Naive thymus-derived CD4-positive, alpha-beta T cell (primary cell): ENCODE data around the gene TSC22D2. TPM values are rescaled to one million over a fixed set of nuclear protein-coding genes. Genes with fewer than 3 reads are reported as not detected.

ENCODE experiments used
- ATAC-seq: fragments of 150-1000 bp; cut with Tn5 transposase; 2 replicates; pipeline ENCODE4 v1.10.0; 2021; ENCODE audit warnings: mild to moderate bottlenecking, moderate library complexity
- CTCF ChIA-PET: fragments of 350-600 bp; sonication (Branson Sonifier 250); formaldehyde crosslinking; loops from one replicate; lab custom pipeline; 2021; ENCODE audit warnings: antibody characterized with exemption; lab: Charles Lee
- POLR2A ChIA-PET: fragments of 350-600 bp; sonication (Branson Sonifier 250); formaldehyde crosslinking; loops from one replicate; lab custom pipeline; 2021; ENCODE audit warnings: antibody characterized with exemption, inconsistent platforms; lab: Charles Lee
- DNase-seq, 9 donors: peaks; one replicate each; pipeline versions ENCODE4 v3.0.0 to v3.0.0-alpha.2; 2020 to 2022; ENCODE audit warnings: mixed read lengths in 1 of 9
- H3K27ac ChIP-seq: one replicate; pipeline ENCODE4 v1.7.0; 2013; ENCODE audit warnings: mild to moderate bottlenecking, low read depth, low read length, moderate library complexity
- H3K27me3 ChIP-seq, 2 donors: one replicate each; pipeline ENCODE4 v1.7.0; 2013; ENCODE audit warnings: low read length in 2 of 2, mild to moderate bottlenecking in 2 of 2, moderate library complexity in 2 of 2; ENCODE audit not compliant: control insufficient read depth in 2 of 2, insufficient read depth in 2 of 2
- H3K36me3 ChIP-seq, 3 experiments: 1 replicate in 2 of 3; 2 replicates in 1 of 3; pipeline ENCODE4 v1.7.0; 2013; ENCODE audit warnings: low read length in 3 of 3, mild to moderate bottlenecking in 3 of 3, moderate library complexity in 1 of 3; ENCODE audit not compliant: insufficient read depth in 3 of 3, control insufficient read depth in 2 of 3
- H3K4me1 ChIP-seq, 2 donors: one replicate each; pipeline ENCODE4 v1.7.0; 2013; ENCODE audit warnings: low read length in 2 of 2, mild to moderate bottlenecking in 2 of 2, moderate library complexity in 1 of 2; ENCODE audit not compliant: control insufficient read depth in 2 of 2, insufficient read depth in 2 of 2
- H3K4me3 ChIP-seq: 2 replicates; pipeline ENCODE4 v1.7.0; 2013; ENCODE audit warnings: mild to moderate bottlenecking, low read length
- H3K9me3 ChIP-seq, 3 experiments: 1 replicate in 2 of 3; 2 replicates in 1 of 3; pipeline ENCODE4 v1.7.0; 2013; ENCODE audit warnings: low read length in 3 of 3; ENCODE audit not compliant: control insufficient read depth in 2 of 3
- H3K27ac Mint-ChIP-seq, 9 donors: one replicate each; pipeline ENCODE4 v1.8.0; 2020 to 2022; ENCODE audit warnings: mixed read lengths in 9 of 9, mild to moderate bottlenecking in 8 of 9, moderate library complexity in 5 of 9, inconsistent platforms in 2 of 9
- H3K27me3 Mint-ChIP-seq, 5 donors: one replicate each; pipeline ENCODE4 v1.8.0; 2021 to 2022; ENCODE audit warnings: mixed read lengths in 5 of 5, mild to moderate bottlenecking in 1 of 5
- H3K36me3 Mint-ChIP-seq, 5 donors: one replicate each; pipeline ENCODE4 v1.8.0; 2020 to 2022; ENCODE audit warnings: mixed read lengths in 5 of 5, mild to moderate bottlenecking in 3 of 5, inconsistent platforms in 1 of 5
- H3K4me1 Mint-ChIP-seq, 7 donors: one replicate each; pipeline ENCODE4 v1.8.0; 2020 to 2022; ENCODE audit warnings: mixed read lengths in 7 of 7, mild to moderate bottlenecking in 3 of 7, inconsistent platforms in 1 of 7
- H3K4me3 Mint-ChIP-seq, 10 donors: one replicate each; pipeline ENCODE4 v1.8.0; 2020 to 2022; ENCODE audit warnings: mild to moderate bottlenecking in 10 of 10, mixed read lengths in 10 of 10, moderate library complexity in 6 of 10, inconsistent platforms in 2 of 10
- H3K9me3 Mint-ChIP-seq, 11 donors: one replicate each; pipeline ENCODE4 v1.8.0; 2020 to 2022; ENCODE audit warnings: mixed read lengths in 11 of 11, mild to moderate bottlenecking in 4 of 11, inconsistent platforms in 1 of 11, moderate library complexity in 1 of 11
- intact Hi-C, 2 donors: fragments of 100-400 bp; cut with micrococcal nuclease; formaldehyde crosslinking; loops; one replicate each; pipeline ENCODE4 v1.15.1; 2023
- polyA plus RNA-seq, 2 donors: library from polyadenylated mRNA; unstranded; fragments of 300-500 nt; fragmentation: Illumina TruSeq; gene quantifications; one replicate each; pipeline ENCODE4 v1.2.3, GENCODE V29; 2021
- total RNA-seq, 6 experiments: library from RNA in 5 of 6; stranded (reverse) in 5 of 6; gene quantifications; 1 replicate in 5 of 6; 2 replicates in 1 of 6; pipeline ENCODE4 v1.2.3 and lab custom pipeline; 2021 to 2026

The TSC22D2 gene
- 10 to 100 TPM; 17.9 to 42.1 (median 27.3) TPM for total RNA-seq
- 10 to 100 TPM in 1 of 2 donors, 1 to 10 TPM in 1; 6.6 to 12.7 TPM for polyA plus RNA-seq
- total RNA-seq (lab: John Stamatoyannopoulos, UW): 154 reads per million, percentile 90 among the genes with 10 or more reads in this experiment

DNA sequence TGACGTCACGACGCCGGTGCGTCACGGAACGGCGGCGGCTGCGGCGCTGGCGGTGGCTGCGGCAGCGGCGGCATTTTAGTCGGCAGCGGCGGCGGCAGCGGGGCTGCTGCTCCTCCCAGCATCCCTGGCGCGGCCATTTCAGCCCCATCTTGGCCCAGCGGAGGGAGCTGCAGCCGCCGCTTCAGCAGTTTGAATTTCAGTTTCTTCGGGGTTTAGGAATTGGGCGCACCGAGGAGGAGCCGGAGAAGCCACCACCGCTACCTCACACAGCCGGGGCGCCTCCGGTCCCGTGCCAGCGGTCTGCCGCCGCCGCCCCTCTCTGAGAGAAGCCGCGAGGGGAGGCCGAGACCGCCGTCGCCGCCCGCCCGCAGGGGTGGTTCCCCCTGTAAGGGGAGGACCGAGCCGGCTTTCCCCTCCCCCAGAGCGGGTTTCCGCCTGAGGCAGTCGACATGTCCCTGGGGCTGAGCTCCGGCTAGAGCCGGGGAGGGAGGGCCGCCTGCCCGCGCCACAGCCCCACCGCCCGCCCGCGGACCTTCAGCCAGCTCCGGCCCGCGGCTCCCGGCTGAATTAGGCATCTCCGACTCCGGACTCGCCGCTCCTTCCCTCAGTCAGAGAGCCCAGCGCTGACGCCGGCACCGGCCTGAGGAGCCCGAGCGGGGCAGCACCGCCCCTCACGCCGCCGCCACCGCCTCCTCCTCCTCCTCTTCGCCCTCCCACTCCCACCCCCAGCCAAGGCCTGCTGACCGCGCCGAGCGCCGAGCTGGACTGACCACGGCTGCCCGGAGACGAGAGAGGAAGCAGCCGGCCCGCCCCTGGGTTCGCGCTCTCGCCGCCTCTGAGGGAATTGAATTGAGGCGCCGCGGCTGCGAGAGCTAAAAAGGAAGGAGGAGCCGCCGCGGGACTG is at the start of gene TSC22D2:
TSC22D2 (plus strand) TSS at position 78 of the 904 bp plus-strand sequence. CDS start 1,053 bp downstream, outside the sequence.
- peaks cover 0 to 15% (median 3%) of the 10 kb centered on the region in 5 donors for H3K36me3 Mint-ChIP-seq
- Histone ChIP-seq H3K9me3 (no peaks in the 10 kb centered on the region), H3K4me3 (peak within 1 kb of the TSS; percentile 96), H3K27me3 (no peaks in the 10 kb centered on the region), H3K4me1 (peaks cover 7 to 8% of the 10 kb centered on the region in 2 donors), H3K36me3 (peaks cover 0 to 20% (median 0%) of the 10 kb centered on the region in 3 experiments), H3K27ac (peak within 1 kb of the TSS; percentile 98)
- peak; percentile 79 for ATAC-seq
- peaks cover 25 to 41% (median 39%) of the 10 kb centered on the region in 7 donors for H3K4me1 Mint-ChIP-seq
- ChIA-PET CTCF (interaction anchor here (0.9 to 2.0 kb wide), 7 partner anchors 11 to 230 kb away, joined by 3 to 8 read pairs (median 3); no protein-coding TSS in a partner anchor), POLR2A (interaction anchor here (0.6 to 4.1 kb wide), 19 partner anchors 9 to 793 kb away, joined by 3 to 69 read pairs (median 4); partner anchors contain the start of genes EIF2A, ERICH6, PFN2 and RNF13)
- H3K27ac Mint-ChIP-seq: peak within 1 kb of the TSS; percentile 89 to 100 (median 98)
- peaks cover 0 to 13% (median 0%) of the 10 kb centered on the region in 5 donors for H3K27me3 Mint-ChIP-seq
- intact Hi-C loops: loop anchor here (1.0 to 10.0 kb wide), 16 partner anchors 23 to 1418 kb away; partner anchors contain the start of genes EIF2A (in 2 of the 2), ERICH6 (in 2 of the 2), GPR171 (in 2 of the 2) and PFN2 (in 2 of the 2)
- DNase-seq: peak; percentile 94 to 99 (median 98)
- H3K9me3 Mint-ChIP-seq: peaks cover 0 to 1% (median 0%) of the 10 kb centered on the region in 11 donors
- peak within 1 kb of the TSS; percentile 88 to 98 (median 91) for H3K4me3 Mint-ChIP-seq

DNA sequence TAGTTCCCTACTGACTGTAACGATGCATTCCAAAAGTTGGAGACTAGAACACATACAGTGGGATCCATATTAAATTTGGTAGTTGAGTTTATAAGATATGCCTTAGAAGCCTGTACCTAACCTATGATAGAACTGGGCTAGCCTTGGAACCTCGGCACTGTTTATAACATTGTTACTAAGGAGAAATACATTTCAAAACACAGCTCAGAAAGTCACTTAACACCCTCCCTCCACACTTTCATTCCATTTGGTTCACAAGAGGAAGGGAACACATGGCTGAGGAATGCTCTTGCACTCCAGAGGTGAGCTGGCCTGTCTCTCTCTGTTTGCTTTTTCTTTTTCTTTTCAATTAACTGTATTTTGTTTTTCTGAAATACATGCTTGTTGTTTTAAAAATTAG is 48.7 kb upstream of the TSC22D2 start:
- no peak overlapping the region for H3K27ac Mint-ChIP-seq
- no peaks in the 10 kb centered on the region for H3K36me3 Mint-ChIP-seq
- Histone ChIP-seq H3K9me3 (no peaks in the 10 kb centered on the region), H3K4me1 (no peaks in the 10 kb centered on the region), H3K4me3 (no peak overlapping the region), H3K36me3 (no peaks in the 10 kb centered on the region), H3K27me3 (no peaks in the 10 kb centered on the region), H3K27ac (no peak overlapping the region)
- POLR2A ChIA-PET: no interaction called here
- H3K9me3 Mint-ChIP-seq: no peaks in the 10 kb centered on the region
- CTCF ChIA-PET: no interaction called here
- ATAC-seq (no peak), DNase-seq (no peak)
- intact Hi-C loops: no loop called here
- H3K27me3 Mint-ChIP-seq: no peaks in the 10 kb centered on the region
- no peaks in the 10 kb centered on the region for H3K4me1 Mint-ChIP-seq
- H3K4me3 Mint-ChIP-seq: no peak overlapping the region

DNA sequence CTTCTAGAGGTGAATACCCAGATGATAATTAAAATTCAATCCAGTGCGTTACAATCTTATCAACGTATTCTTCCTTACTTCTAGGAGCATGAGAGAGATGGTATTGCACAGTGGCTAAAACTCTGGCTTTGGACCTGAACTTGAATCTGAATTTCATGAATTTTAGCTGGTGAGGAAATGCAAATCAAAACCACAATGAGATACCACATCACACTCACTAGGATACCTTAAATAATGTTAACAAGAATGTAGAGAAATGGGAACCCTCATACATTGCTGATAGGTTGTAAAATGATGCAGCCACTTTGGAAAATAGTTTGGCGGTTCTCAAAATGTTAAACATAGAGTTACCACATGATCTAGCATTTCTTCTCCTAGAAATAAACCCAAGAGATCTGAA is 47.1 kb upstream of the TSC22D2 start:
- Histone ChIP-seq H3K4me3 (no peak overlapping the region), H3K27ac (no peak overlapping the region), H3K36me3 (no peaks in the 10 kb centered on the region), H3K9me3 (no peaks in the 10 kb centered on the region), H3K27me3 (no peaks in the 10 kb centered on the region), H3K4me1 (no peaks in the 10 kb centered on the region)
- intact Hi-C loops: no loop called here
- Mint-ChIP-seq H3K9me3 (no peaks in the 10 kb centered on the region), H3K27me3 (no peaks in the 10 kb centered on the region), H3K36me3 (no peaks in the 10 kb centered on the region), H3K4me1 (no peaks in the 10 kb centered on the region), H3K4me3 (no peak overlapping the region), H3K27ac (no peak overlapping the region)
- no peak for ATAC-seq
- POLR2A ChIA-PET: no interaction called here
- CTCF ChIA-PET: no interaction called here
- DNase-seq: no peak

DNA sequence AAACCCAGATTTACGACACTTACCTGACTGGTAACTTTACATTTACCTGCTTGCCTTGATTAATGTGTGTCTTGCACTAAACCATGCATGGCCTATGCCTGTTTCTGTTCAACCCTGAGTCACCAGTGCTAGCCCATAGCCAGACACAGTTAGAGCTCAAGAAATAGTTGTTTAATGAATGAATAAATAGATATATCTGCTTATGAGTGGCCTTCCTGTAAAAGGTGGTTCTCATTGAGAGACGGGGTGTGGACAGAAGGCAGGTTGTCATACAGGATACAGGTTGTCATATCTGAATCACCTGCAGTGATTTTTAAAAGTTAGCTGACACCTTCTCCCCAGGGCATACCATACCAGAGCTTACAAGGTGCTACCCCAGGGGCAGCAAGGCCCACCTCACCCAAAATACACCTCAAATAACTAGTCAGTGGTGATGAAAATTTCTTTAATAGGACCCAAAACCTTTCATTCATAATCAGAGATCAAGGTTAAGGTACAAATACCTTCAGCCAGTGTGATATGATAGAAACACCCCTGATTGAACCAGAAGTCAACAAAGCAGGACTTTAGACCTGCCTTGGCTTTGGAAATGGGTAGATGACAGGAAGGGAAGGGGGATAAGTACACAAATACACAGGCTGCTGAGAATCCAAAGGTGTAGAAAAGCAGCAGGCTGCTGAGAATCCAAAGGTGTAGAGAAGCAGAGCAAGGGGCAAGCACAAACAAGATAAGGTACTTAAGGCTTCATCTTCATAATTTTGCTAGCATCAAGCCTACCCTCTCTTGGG is 45.4 kb upstream of the TSC22D2 start:
- no peak overlapping the region for H3K4me3 ChIP-seq
- H3K4me1 Mint-ChIP-seq: no peaks in the 10 kb centered on the region
- H3K4me1 ChIP-seq: no peaks in the 10 kb centered on the region
- no peaks in the 10 kb centered on the region for H3K36me3 ChIP-seq
- DNase-seq (no peak), ATAC-seq (no peak)
- no peak overlapping the region for H3K27ac Mint-ChIP-seq
- POLR2A ChIA-PET: no interaction called here
- H3K27ac ChIP-seq: no peak overlapping the region
- H3K36me3 Mint-ChIP-seq: no peaks in the 10 kb centered on the region
- no peaks in the 10 kb centered on the region for H3K27me3 ChIP-seq
- intact Hi-C loops: no loop called here
- H3K9me3 Mint-ChIP-seq: peaks cover 0 to 1% (median 0%) of the 10 kb centered on the region in 11 donors
- CTCF ChIA-PET: interaction anchor here (0.6 kb wide), 1 partner anchor 251 kb away, joined by 4 read pairs; no protein-coding TSS in a partner anchor
- H3K9me3 ChIP-seq: no peaks in the 10 kb centered on the region
- no peak overlapping the region for H3K4me3 Mint-ChIP-seq
- no peaks in the 10 kb centered on the region for H3K27me3 Mint-ChIP-seq

DNA sequence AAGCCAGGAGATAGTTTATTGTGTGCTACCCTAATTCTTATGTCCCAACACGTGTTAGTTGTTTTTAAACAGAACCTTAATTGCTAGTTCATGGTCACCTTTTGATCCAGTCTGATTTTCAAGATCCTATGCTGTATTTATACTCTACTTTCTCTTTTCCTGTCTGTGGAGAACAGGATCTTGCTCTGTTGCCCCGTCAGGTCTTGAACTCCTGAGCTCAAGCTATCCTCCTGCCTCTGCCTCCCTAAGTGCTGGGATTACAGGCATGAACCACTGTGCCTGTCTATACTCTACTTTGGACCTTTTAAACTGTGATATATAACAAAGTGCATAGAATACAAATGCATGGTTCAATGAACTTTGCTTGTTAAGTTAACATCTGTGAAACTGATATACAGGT is 44.7 kb upstream of the TSC22D2 start:
- H3K4me3 ChIP-seq: no peak overlapping the region
- Mint-ChIP-seq H3K27me3 (no peaks in the 10 kb centered on the region), H3K4me1 (no peaks in the 10 kb centered on the region), H3K27ac (no peak overlapping the region), H3K36me3 (no peaks in the 10 kb centered on the region), H3K4me3 (no peak overlapping the region), H3K9me3 (peaks cover 0 to 1% (median 0%) of the 10 kb centered on the region in 11 donors)
- intact Hi-C loops: no loop called here
- ATAC-seq (no peak), DNase-seq (no peak)
- CTCF ChIA-PET: no interaction called here
- H3K4me1 ChIP-seq: no peaks in the 10 kb centered on the region
- H3K27ac ChIP-seq: no peak overlapping the region
- no peaks in the 10 kb centered on the region for H3K9me3 ChIP-seq
- no peaks in the 10 kb centered on the region for H3K36me3 ChIP-seq
- POLR2A ChIA-PET: no interaction called here
- H3K27me3 ChIP-seq: no peaks in the 10 kb centered on the region

GRCh38 chr3:150365132-150365604 is 42.9 kb upstream of the TSC22D2 start:
- Histone ChIP-seq H3K4me3 (no peak overlapping the region), H3K9me3 (no peaks in the 10 kb centered on the region), H3K4me1 (no peaks in the 10 kb centered on the region), H3K27me3 (no peaks in the 10 kb centered on the region), H3K36me3 (no peaks in the 10 kb centered on the region), H3K27ac (no peak overlapping the region)
- H3K27ac Mint-ChIP-seq: no peak overlapping the region
- no peaks in the 10 kb centered on the region for H3K36me3 Mint-ChIP-seq
- H3K4me1 Mint-ChIP-seq: no peaks in the 10 kb centered on the region
- H3K27me3 Mint-ChIP-seq: peaks cover 0 to 3% (median 0%) of the 10 kb centered on the region in 5 donors
- H3K4me3 Mint-ChIP-seq: no peak overlapping the region
- ATAC-seq (no peak), DNase-seq (no peak)
- ChIA-PET CTCF (no interaction called here), POLR2A (no interaction called here)
- H3K9me3 Mint-ChIP-seq: peaks cover 0 to 1% (median 0%) of the 10 kb centered on the region in 11 donors
- intact Hi-C loops: no loop called here
